ENCODE measurements around the gene SCNN1A.

SCNN1A gene

GRCh38 chr12:6361834-6362233 is 13.5 kb downstream of the SCNN1A start:
- H3K27ac ChIP-seq: no peak overlapping the region
- H3K4me3 ChIP-seq (ENCODE audit: low read depth in 1 of 2, low read length in 1 of 2): no peak overlapping the region

GRCh38 chr12:6360578-6361490 is 14.5 kb downstream of the SCNN1A start:
- Histone ChIP-seq H3K4me1 (ENCODE audit: control insufficient read depth in 1 of 2, insufficient read depth in 1 of 2, low read depth in 1 of 2, low read length in 1 of 2) (peaks cover 43 to 46% of the 10 kb centered on the region in 2 experiments), H3K9me3 (no peaks in the 10 kb centered on the region), H3K36me3 (no peaks in the 10 kb centered on the region), H3K4me3 (ENCODE audit: low read depth in 1 of 2, low read length in 1 of 2) (no peak overlapping the region), H3K27ac (peak overlapping the region; percentile 14), H3K27me3 (no peaks in the 10 kb centered on the region)
- TF ChIP-seq CTCF (IDR thresholded peaks at IDR 0.05): no peak

More at GRCh38 chr12:6361834-6362233, 13.5 kb downstream of the SCNN1A start:
- no peaks in the 10 kb centered on the region for H3K9me3 ChIP-seq
- no peaks in the 10 kb centered on the region for H3K36me3 ChIP-seq
- H3K27me3 ChIP-seq: no peaks in the 10 kb centered on the region
- H3K4me1 ChIP-seq (ENCODE audit: control insufficient read depth in 1 of 2, insufficient read depth in 1 of 2, low read depth in 1 of 2, low read length in 1 of 2): peaks cover 35 to 36% of the 10 kb centered on the region in 2 experiments
- no peak for TF ChIP-seq CTCF (IDR thresholded peaks at IDR 0.05)

- Histone ChIP-seq H3K36me3 (no peaks in the 10 kb centered on the region), H3K4me3 (ENCODE audit: low read depth in 1 of 2, low read length in 1 of 2) (no peak overlapping the region), H3K4me1 (ENCODE audit: control insufficient read depth in 1 of 2, insufficient read depth in 1 of 2, low read depth in 1 of 2, low read length in 1 of 2) (peaks cover 50 to 53% of the 10 kb centered on the region in 2 experiments), H3K27me3 (no peaks in the 10 kb centered on the region), H3K9me3 (no peaks in the 10 kb centered on the region), H3K27ac (peak overlapping the region; percentile 14)
- no peak for TF ChIP-seq CTCF (IDR thresholded peaks at IDR 0.05)
These were observed 15.2 kb downstream of the SCNN1A start for GRCh38 chr12:6360080-6360571.

GRCh38 chr12:6358881-6359280 is 16.5 kb downstream of the SCNN1A start:
- H3K36me3 ChIP-seq: no peaks in the 10 kb centered on the region
- peak overlapping the region; percentile 71 for H3K27ac ChIP-seq
- TF ChIP-seq CTCF (IDR thresholded peaks at IDR 0.05): no peak
- H3K4me1 ChIP-seq (ENCODE audit: control insufficient read depth in 1 of 2, insufficient read depth in 1 of 2, low read depth in 1 of 2, low read length in 1 of 2): peaks cover 46 to 52% of the 10 kb centered on the region in 2 experiments
- H3K27me3 ChIP-seq: no peaks in the 10 kb centered on the region
- H3K4me3 ChIP-seq (ENCODE audit: low read depth in 1 of 2, low read length in 1 of 2): peak overlapping the region in 1 of 2 experiments; percentile 16
- H3K9me3 ChIP-seq: no peaks in the 10 kb centered on the region

GRCh38 chr12:6356374-6356820 is 19.0 kb downstream of the SCNN1A start:
- no peaks in the 10 kb centered on the region for H3K9me3 ChIP-seq
- no peak for TF ChIP-seq CTCF (IDR thresholded peaks at IDR 0.05)
- H3K36me3 ChIP-seq: no peaks in the 10 kb centered on the region
- peak overlapping the region; percentile 80 for H3K27ac ChIP-seq
- H3K4me1 ChIP-seq (ENCODE audit: control insufficient read depth in 1 of 2, insufficient read depth in 1 of 2, low read depth in 1 of 2, low read length in 1 of 2): peaks cover 58 to 65% of the 10 kb centered on the region in 2 experiments
- H3K27me3 ChIP-seq: no peaks in the 10 kb centered on the region
- H3K4me3 ChIP-seq (ENCODE audit: low read depth in 1 of 2, low read length in 1 of 2): peak overlapping the region in 1 of 2 experiments; percentile 15

All from neutrophil (primary cell).